ENCODE data around the gene MAF. TPM values are rescaled to one million over a fixed set of nuclear protein-coding genes. Genes with fewer than 3 reads are reported as not detected.

The MAF gene
- total and polyA plus RNA-seq, 7 experiments from 2014 or later: 0.06 to 54.6 (median 6.4) TPM

- no peak for DNase-seq
- Histone ChIP-seq H3K27ac (ENCODE audit: low read depth, low read length) (no peak overlapping the region), H3K27me3 (ENCODE audit: control insufficient read depth in 2 of 2, insufficient read depth in 2 of 2, low read length in 2 of 2) (no peaks in the 10 kb centered on the region), H3K36me3 (ENCODE audit: control insufficient read depth in 2 of 3, insufficient read depth in 3 of 3, low read length in 3 of 3) (no peaks in the 10 kb centered on the region), H3K9me3 (ENCODE audit: control insufficient read depth in 2 of 3, low read length in 3 of 3) (no peaks in the 10 kb centered on the region), H3K4me3 (ENCODE audit: low read length) (no peak overlapping the region), H3K4me1 (ENCODE audit: control insufficient read depth in 2 of 2, insufficient read depth in 2 of 2, low read length in 2 of 2) (peaks cover 0 to 12% of the 10 kb centered on the region in 2 donors)
- H3K9me3 Mint-ChIP-seq: peaks cover 0 to 9% (median 0%) of the 10 kb centered on the region in 11 donors
- H3K4me1 Mint-ChIP-seq: peaks cover 0 to 56% (median 0%) of the 10 kb centered on the region in 7 donors
- no peak overlapping the region for H3K27ac Mint-ChIP-seq
- ChIA-PET POLR2A (no interaction called here), CTCF (interaction anchor here (1.0 kb wide), 1 partner anchor 15 kb away, joined by 4 read pairs; no protein-coding TSS in a partner anchor)
- peaks cover under 1 to 16% (median 12%) of the 10 kb centered on the region in 5 donors for H3K27me3 Mint-ChIP-seq
- H3K4me3 Mint-ChIP-seq: no peak overlapping the region
- H3K36me3 Mint-ChIP-seq: peaks cover 0 to 30% (median 0%) of the 10 kb centered on the region in 5 donors
- no peak for ATAC-seq
- intact Hi-C loops (cut with micrococcal nuclease): no loop called here
These were observed 20.5 kb upstream of the MAF start for GRCh38 chr16:79621027-79621426.

GRCh38 chr16:79618692-79619050, 18.1 kb upstream of the MAF start:
- no peaks in the 10 kb centered on the region for H3K36me3 ChIP-seq (ENCODE audit: control insufficient read depth in 2 of 3, insufficient read depth in 3 of 3, low read length in 3 of 3)
- intact Hi-C loops (cut with micrococcal nuclease): loop anchor here in 1 of 2 donors (1.0 to 2.0 kb wide), 2 partner anchors 10 to 16 kb away; no protein-coding TSS in a partner anchor
- H3K9me3 Mint-ChIP-seq: peaks cover 0 to 9% (median 0%) of the 10 kb centered on the region in 11 donors
- ChIA-PET CTCF (no interaction called here), POLR2A (no interaction called here)
- no peak overlapping the region for H3K27ac ChIP-seq (ENCODE audit: low read depth, low read length)
- peaks cover 0 to 12% of the 10 kb centered on the region in 2 donors for H3K4me1 ChIP-seq (ENCODE audit: control insufficient read depth in 2 of 2, insufficient read depth in 2 of 2, low read length in 2 of 2)
- H3K27me3 Mint-ChIP-seq: peaks cover 0 to 10% (median 8%) of the 10 kb centered on the region in 5 donors
- H3K4me3 ChIP-seq (ENCODE audit: low read length): no peak overlapping the region
- H3K27me3 ChIP-seq (ENCODE audit: control insufficient read depth in 2 of 2, insufficient read depth in 2 of 2, low read length in 2 of 2): no peaks in the 10 kb centered on the region
- ATAC-seq: no peak
- peaks cover 0 to 69% (median 0%) of the 10 kb centered on the region in 7 donors for H3K4me1 Mint-ChIP-seq
- peak overlapping the region in 1 of 9 donors; percentile 95 for H3K27ac Mint-ChIP-seq
- DNase-seq: peak in 1 of 9 donors; percentile 76
- H3K36me3 Mint-ChIP-seq: peaks cover 0 to 26% (median 0%) of the 10 kb centered on the region in 5 donors
- peak overlapping the region in 1 of 10 donors; percentile 73 for H3K4me3 Mint-ChIP-seq
- no peaks in the 10 kb centered on the region for H3K9me3 ChIP-seq (ENCODE audit: control insufficient read depth in 2 of 3, low read length in 3 of 3)

DNA sequence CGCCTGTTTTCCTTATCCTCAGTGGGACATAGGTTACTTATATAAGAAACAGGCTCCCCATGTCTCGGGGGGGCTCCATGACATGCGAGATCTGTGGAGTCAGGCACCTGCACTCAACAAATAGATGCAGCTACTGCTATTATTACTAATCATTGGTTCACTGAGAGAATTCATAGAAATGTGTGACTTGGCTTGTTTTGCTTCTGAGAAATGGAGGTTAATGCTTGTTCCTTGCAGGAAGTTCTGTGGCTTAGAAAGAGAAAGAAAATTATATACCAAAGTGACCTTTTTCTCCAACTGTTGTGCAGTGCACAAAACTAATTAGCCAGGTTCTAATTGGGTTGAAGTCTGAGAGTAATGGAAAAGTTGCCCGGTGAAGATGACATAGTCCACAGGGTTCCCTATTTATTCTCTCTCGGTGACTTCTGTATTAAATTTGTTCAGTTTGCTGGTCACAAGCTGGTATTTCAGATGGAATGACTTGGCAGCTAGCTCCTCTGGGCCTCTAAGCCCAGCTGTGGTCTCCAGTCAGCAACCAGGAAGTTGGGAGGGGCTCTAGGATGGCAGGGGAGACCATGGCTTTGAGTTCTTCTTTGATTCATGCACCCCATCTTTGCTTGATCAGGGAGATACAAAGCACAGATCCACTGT, 17.6 kb upstream of the MAF start:
- ChIA-PET CTCF (no interaction called here), POLR2A (no interaction called here)
- H3K4me1 ChIP-seq (ENCODE audit: control insufficient read depth in 2 of 2, insufficient read depth in 2 of 2, low read length in 2 of 2): peaks cover 0 to 12% of the 10 kb centered on the region in 2 donors
- Mint-ChIP-seq H3K4me3 (peak overlapping the region in 1 of 10 donors; percentile 73), H3K4me1 (peaks cover 0 to 67% (median 0%) of the 10 kb centered on the region in 7 donors), H3K27me3 (peaks cover 0 to 6% (median 4%) of the 10 kb centered on the region in 5 donors), H3K36me3 (peaks cover 0 to 26% (median 0%) of the 10 kb centered on the region in 5 donors), H3K9me3 (peaks cover 0 to 9% (median 0%) of the 10 kb centered on the region in 11 donors), H3K27ac (peak overlapping the region in 1 of 9 donors; percentile 95)
- no peaks in the 10 kb centered on the region for H3K36me3 ChIP-seq (ENCODE audit: control insufficient read depth in 2 of 3, insufficient read depth in 3 of 3, low read length in 3 of 3)
- H3K9me3 ChIP-seq (ENCODE audit: control insufficient read depth in 2 of 3, low read length in 3 of 3): no peaks in the 10 kb centered on the region
- no peak overlapping the region for H3K27ac ChIP-seq (ENCODE audit: low read depth, low read length)
- no peaks in the 10 kb centered on the region for H3K27me3 ChIP-seq (ENCODE audit: control insufficient read depth in 2 of 2, insufficient read depth in 2 of 2, low read length in 2 of 2)
- H3K4me3 ChIP-seq (ENCODE audit: low read length): no peak overlapping the region
- ATAC-seq (no peak), DNase-seq (peak in 1 of 9 donors; percentile 31)
- intact Hi-C loops (cut with micrococcal nuclease): loop anchor here in 1 of 2 donors (1.0 to 2.0 kb wide), 2 partner anchors 10 to 15 kb away; no protein-coding TSS in a partner anchor

- H3K4me3 Mint-ChIP-seq: no peak overlapping the region
- H3K9me3 Mint-ChIP-seq: no peaks in the 10 kb centered on the region
- Histone ChIP-seq H3K27me3 (ENCODE audit: control insufficient read depth in 2 of 2, insufficient read depth in 2 of 2, low read length in 2 of 2) (no peaks in the 10 kb centered on the region), H3K27ac (ENCODE audit: low read depth, low read length) (no peak overlapping the region), H3K36me3 (ENCODE audit: control insufficient read depth in 2 of 3, insufficient read depth in 3 of 3, low read length in 3 of 3) (no peaks in the 10 kb centered on the region), H3K9me3 (ENCODE audit: control insufficient read depth in 2 of 3, low read length in 3 of 3) (no peaks in the 10 kb centered on the region), H3K4me3 (ENCODE audit: low read length) (no peak overlapping the region), H3K4me1 (ENCODE audit: control insufficient read depth in 2 of 2, insufficient read depth in 2 of 2, low read length in 2 of 2) (peaks cover 0 to 2% of the 10 kb centered on the region in 2 donors)
- no peak overlapping the region for H3K27ac Mint-ChIP-seq
- H3K36me3 Mint-ChIP-seq: peaks cover 0 to 4% (median 0%) of the 10 kb centered on the region in 5 donors
- ATAC-seq: no peak
- H3K4me1 Mint-ChIP-seq: peaks cover 0 to 51% (median 0%) of the 10 kb centered on the region in 7 donors
- CTCF ChIA-PET: interaction anchor here (0.6 kb wide), 1 partner anchor 11 kb away, joined by 5 read pairs; no protein-coding TSS in a partner anchor
- H3K27me3 Mint-ChIP-seq: peaks cover 6 to 21% (median 12%) of the 10 kb centered on the region in 5 donors
- no peak for DNase-seq
- intact Hi-C loops (cut with micrococcal nuclease): no loop called here
- POLR2A ChIA-PET: no interaction called here
These were observed 12.5 kb upstream of the MAF start for GRCh38 chr16:79613009-79613408.

DNA sequence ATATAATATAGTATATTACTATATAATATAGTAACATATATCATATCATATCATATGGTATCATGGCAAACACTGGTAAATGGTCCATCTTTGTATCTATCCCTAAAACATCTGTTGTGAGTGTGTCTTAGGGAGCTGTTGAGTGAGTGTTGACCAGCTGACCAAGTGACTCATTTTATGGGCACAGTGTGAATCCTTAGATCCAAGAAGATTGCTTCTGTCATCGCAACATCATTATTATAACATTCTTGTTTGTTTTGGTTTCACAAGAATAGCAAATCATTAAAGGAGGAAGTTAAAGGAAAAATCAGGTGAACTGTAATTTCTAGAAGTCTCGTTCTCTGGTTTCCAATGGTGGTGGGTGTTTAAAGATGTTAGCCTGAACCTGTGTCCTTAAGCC, 11.7 kb upstream of the MAF start:
- H3K4me1 Mint-ChIP-seq: peaks cover 0 to 48% (median 0%) of the 10 kb centered on the region in 7 donors
- H3K9me3 Mint-ChIP-seq: no peaks in the 10 kb centered on the region
- Histone ChIP-seq H3K9me3 (ENCODE audit: control insufficient read depth in 2 of 3, low read length in 3 of 3) (no peaks in the 10 kb centered on the region), H3K36me3 (ENCODE audit: control insufficient read depth in 2 of 3, insufficient read depth in 3 of 3, low read length in 3 of 3) (no peaks in the 10 kb centered on the region), H3K27me3 (ENCODE audit: control insufficient read depth in 2 of 2, insufficient read depth in 2 of 2, low read length in 2 of 2) (no peaks in the 10 kb centered on the region), H3K4me3 (ENCODE audit: low read length) (no peak overlapping the region), H3K4me1 (ENCODE audit: control insufficient read depth in 2 of 2, insufficient read depth in 2 of 2, low read length in 2 of 2) (no peaks in the 10 kb centered on the region), H3K27ac (ENCODE audit: low read depth, low read length) (no peak overlapping the region)
- peaks cover 6 to 28% (median 12%) of the 10 kb centered on the region in 5 donors for H3K27me3 Mint-ChIP-seq
- ATAC-seq: no peak
- H3K4me3 Mint-ChIP-seq: no peak overlapping the region
- intact Hi-C loops (cut with micrococcal nuclease): no loop called here
- H3K36me3 Mint-ChIP-seq: peaks cover 0 to 3% (median 0%) of the 10 kb centered on the region in 5 donors
- no peak overlapping the region for H3K27ac Mint-ChIP-seq
- DNase-seq: no peak
- POLR2A ChIA-PET: no interaction called here
- CTCF ChIA-PET: interaction anchor here (0.6 kb wide), 1 partner anchor 580 kb away, joined by 3 read pairs; no protein-coding TSS in a partner anchor

- H3K9me3 Mint-ChIP-seq: no peaks in the 10 kb centered on the region
- H3K36me3 Mint-ChIP-seq: peaks cover 0 to 3% (median 0%) of the 10 kb centered on the region in 5 donors
- intact Hi-C loops (cut with micrococcal nuclease): no loop called here
- Histone ChIP-seq H3K4me1 (ENCODE audit: control insufficient read depth in 2 of 2, insufficient read depth in 2 of 2, low read length in 2 of 2) (no peaks in the 10 kb centered on the region), H3K27ac (ENCODE audit: low read depth, low read length) (no peak overlapping the region), H3K36me3 (ENCODE audit: control insufficient read depth in 2 of 3, insufficient read depth in 3 of 3, low read length in 3 of 3) (no peaks in the 10 kb centered on the region), H3K9me3 (ENCODE audit: control insufficient read depth in 2 of 3, low read length in 3 of 3) (no peaks in the 10 kb centered on the region), H3K27me3 (ENCODE audit: control insufficient read depth in 2 of 2, insufficient read depth in 2 of 2, low read length in 2 of 2) (no peaks in the 10 kb centered on the region), H3K4me3 (ENCODE audit: low read length) (no peak overlapping the region)
- H3K4me1 Mint-ChIP-seq: peaks cover 0 to 43% (median 0%) of the 10 kb centered on the region in 7 donors
- DNase-seq (no peak), ATAC-seq (no peak)
- POLR2A ChIA-PET: no interaction called here
- peaks cover 12 to 32% (median 16%) of the 10 kb centered on the region in 5 donors for H3K27me3 Mint-ChIP-seq
- CTCF ChIA-PET: interaction anchor here (0.9 kb wide), 1 partner anchor 10 kb away, joined by 3 read pairs; no protein-coding TSS in a partner anchor
- no peak overlapping the region for H3K4me3 Mint-ChIP-seq
- peak overlapping the region in 1 of 9 donors; percentile 70 for H3K27ac Mint-ChIP-seq
These were observed 10.2 kb upstream of the MAF start for GRCh38 chr16:79610771-79611170.
